Stimulated activated CD4-positive, alpha-beta T cell treated with anti-CD3 and anti-CD28 coated beads, Interleukin-2, amount 100 ng/mL, for 24 hours (primary cell): ENCODE measurements around the gene KIF23.

Source experiments
- DNase-seq, 2 donors: peaks; one replicate each; pipeline ENCODE4 v3.0.0-alpha.2; 2020

The KIF23 gene

DNA sequence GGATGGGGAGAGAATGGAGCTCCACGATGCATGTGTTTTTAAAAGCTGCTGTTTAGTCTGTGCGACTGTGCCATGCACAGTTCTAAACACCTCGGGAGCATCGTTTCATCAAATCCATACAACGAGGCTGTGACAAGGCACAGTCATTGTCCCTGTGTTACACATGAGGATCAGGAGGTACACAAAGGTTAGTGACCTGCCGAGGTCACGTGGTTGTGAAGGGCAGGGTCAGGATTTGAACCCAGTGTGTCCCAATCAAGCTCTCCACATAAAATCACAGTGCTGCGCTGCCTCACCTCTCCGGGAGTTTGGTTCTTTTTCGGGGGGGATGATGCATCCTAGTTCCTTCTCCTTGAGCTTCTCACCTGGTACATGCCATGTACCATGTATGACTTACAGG is 18.7 kb upstream of the KIF23 start:
- no peak for DNase-seq

GRCh38 chr15:69395991-69396390 is 18.2 kb upstream of the KIF23 start:
- DNase-seq, result no peak

- DNase-seq, result no peak
These were observed 15.7 kb upstream of the KIF23 start for GRCh38 chr15:69398491-69398891.

GRCh38 chr15:69400850-69401249 is 13.3 kb upstream of the KIF23 start:
- peak in 1 of 2 donors; percentile 44 for DNase-seq

DNA sequence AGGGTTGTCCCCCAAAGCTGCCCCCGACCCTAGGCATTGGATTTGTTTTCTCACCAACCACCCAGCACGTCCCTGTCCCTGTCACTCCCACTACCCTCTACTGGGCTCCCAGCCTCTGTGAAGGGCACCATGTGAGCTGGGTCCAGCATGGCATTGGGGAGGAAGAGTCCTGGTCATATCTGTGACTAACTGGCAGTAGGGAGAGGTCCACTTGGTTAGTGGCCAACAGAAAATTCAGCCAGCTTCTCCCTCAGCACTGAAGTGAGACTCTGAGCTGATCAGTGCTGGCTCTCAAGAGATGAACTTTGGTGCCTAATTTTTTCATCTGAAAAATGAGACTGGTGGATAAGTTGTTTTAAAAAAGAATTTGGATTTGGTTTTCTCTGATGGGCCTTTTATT is 11.3 kb upstream of the KIF23 start:
- no peak for DNase-seq

- DNase-seq, result no peak
These were observed 10.6 kb upstream of the KIF23 start for GRCh38 chr15:69403594-69403993.

GRCh38 chr15:69405110-69405509 is 9.0 kb upstream of the KIF23 start:
- DNase-seq, result no peak

DNA sequence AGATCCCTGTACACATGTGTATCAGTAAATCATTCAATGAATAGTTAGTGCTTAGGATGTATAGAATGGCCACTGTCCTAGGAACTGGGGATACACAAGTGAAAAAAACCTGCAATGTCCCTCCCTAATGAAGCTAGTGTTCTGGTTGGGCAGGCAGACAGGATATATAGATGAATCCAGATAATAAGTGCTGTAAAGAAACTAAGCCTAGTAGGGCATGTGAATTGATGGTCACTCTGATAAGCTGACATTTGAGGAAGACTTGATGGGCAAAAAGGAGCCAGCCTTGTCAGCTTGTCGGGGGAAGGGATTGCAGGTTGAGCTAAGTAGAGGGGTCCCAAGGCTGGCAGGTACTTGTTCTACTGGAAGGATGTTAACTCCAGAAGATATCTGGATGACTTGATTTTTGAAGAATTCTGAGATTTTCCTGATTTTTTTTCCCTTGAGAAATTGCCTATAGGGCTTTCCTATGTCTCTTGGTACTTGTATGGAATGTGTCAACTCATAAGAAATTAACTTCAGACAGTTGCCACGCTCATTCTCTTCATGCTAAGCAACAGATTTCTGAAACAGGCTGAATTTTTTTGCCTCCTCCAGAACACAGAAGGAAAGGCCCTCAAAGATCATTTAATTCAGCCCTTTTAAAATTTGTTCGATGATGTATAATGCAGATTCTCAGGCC is 6.3 kb upstream of the KIF23 start:
- no peak for DNase-seq

GRCh38 chr15:69408841-69409240 is 5.3 kb upstream of the KIF23 start:
- DNase-seq, result no peak

- DNase-seq, result peak in 1 of 2 donors; percentile 48
These were observed 3.8 kb upstream of the KIF23 start for GRCh38 chr15:69410248-69410874.

DNA sequence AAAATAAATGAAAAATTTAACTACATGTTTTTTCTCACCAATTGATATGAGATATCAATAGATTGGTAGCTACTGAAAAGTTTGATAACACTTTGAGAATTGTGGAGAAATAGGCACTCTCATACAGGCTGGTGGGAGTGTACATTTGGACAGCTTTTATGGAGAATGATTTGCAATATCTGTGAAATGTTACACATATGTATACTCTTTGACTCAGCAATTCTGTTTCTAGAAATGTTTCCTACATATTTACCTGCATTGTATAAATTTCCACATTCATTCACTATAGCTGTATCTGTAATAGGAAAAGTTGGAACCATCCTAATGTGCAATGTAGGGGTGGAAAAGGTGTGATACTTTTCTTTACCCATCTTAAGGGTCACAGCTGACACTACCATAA is 1.9 kb upstream of the KIF23 start:
- DNase-seq, result no peak

GRCh38 chr15:69412701-69413100 is 1.4 kb upstream of the KIF23 start:
- DNase-seq, result no peak

- DNase-seq, result peak in 1 of 2 donors; percentile 33
These were observed 585 bp downstream of the KIF23 start for GRCh38 chr15:69414701-69415167.

- DNase-seq, result no peak
These were observed 1.2 kb downstream of the KIF23 start for GRCh38 chr15:69415381-69415780.

GRCh38 chr15:69417581-69417980 is 3.4 kb downstream of the KIF23 start:
- DNase-seq, result no peak

DNA sequence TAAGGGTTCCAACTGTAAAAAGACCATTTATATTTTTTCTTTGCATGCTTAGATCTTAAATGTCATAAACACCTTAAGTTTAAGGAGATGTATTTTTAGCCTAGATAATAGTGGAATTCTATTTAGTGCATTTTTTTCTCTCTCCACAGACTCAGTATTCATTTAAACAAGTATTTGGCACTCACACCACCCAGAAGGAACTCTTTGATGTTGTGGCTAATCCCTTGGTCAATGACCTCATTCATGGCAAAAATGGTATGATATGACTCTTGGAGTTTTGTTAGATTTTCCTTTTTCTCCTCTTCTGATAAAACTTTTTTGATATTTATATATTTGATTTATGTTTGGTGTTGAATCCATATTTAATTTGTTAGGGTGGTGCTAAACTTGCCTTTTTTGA is 7.3 kb downstream of the KIF23 start:
- DNase-seq, result no peak

DNA sequence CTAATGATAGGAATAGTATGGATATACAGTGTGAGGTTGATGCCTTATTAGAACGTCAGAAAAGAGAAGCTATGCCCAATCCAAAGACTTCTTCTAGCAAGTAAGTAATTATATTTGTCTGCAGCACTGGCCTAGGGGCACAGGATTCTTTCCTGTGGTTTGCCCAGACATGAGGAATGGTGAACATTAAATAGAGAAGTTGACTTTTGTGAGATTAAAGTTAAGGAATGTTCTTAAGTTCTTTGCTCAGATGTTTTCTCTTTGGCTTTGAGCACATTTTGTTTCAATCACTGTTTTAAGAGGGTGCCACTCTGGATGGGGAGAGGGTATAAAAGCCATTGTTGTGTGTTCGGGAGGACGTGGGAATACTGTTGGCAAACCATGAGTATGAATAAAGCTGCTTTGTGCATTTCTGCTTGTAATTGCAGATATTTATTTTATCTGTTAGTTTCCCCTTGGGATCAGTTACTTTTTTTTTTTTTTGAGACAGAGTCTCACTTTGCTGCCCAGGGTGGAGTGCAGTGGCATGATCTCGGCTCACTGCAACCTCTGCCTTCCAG is 8.3 kb downstream of the KIF23 start:
- no peak for DNase-seq

DNA sequence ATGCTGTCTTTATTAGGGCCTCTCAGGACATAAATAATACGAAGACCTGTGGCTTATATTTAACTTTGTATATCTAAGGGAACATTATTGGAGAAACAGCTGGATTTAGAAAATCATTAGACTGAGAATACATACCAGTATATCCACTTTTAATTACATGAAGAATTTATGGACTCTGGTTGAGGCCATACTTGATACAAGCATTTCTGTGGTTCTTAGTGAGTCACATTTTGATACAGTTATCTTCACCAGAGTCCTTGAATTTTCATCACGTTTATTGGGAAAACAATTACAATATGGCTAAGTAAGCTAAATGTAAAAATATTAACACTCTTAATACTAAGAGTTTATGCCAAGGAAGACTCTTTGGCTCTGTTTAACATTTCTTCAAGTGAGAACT is 9.9 kb downstream of the KIF23 start:
- DNase-seq, result no peak

DNA sequence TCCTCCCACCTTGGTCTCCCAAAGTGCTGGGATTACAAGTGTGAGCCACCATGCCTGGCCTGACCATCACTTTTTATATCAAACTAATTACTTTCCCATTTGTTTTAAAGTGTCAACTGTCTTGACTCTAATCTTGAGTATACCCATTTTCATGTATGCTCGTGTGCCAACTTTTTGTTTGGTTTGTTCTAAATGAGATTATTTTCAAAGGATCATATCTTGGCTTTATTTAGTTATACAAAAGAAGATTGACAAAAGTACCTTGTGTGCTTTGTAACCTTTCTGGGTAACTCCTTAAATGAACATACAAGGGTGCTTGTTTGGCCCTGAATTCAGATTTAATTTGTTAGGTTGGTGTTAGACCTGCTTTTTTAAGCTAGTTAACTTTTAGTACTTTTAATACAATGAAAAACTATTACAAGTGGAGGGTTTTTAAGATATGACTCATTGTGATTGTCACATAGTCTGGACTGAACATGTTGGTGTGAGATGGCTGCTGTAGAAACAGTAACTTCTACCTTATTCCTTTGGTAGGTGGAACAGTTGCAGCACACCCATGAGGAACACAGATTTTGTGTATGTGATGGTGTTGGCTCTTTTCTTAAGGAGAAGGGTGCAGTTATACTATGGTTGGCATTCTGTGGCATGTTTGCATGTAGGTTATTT is 10.7 kb downstream of the KIF23 start:
- no peak for DNase-seq

GRCh38 chr15:69433831-69434230 is 19.7 kb downstream of the KIF23 start:
- no peak for DNase-seq

DNA sequence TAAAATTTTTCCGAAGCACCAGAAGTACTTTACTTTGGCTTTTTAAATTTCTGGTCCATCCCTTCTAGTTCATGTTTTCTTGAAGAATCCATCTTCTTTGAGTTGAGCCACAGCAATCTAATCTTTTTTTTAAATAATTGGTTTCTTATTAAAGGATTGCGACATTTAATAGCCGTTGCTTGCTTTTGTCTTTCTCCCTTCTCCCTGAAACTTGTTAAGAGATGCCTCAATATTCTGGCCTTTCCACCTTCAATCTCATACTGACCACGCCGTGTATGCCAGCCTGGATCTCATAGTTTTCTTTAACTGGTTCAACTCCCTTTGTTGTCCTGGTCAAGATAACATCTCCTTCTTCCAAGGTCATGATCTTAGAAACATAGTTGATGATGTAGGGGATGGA is 20.1 kb downstream of the KIF23 start:
- DNase-seq, result no peak

DNA sequence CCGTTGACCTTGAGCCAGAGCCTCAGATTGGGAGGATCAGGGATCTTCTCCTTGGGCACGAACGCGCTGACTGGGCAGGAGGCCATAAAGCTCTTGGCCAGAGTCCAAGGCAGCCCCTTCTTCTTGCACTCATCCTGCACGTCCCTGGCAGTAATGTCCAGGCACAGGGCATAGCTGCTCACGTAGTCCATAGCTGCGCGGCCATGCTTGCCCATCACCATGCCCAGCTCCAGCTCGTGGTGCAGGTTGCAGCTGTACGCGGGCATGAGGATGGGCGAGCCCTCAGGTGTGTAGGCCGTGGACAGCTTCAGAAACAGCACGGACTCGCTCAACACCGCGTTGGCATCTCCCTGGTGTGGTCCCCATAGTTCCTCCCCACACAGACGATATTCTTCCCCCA is 20.5 kb downstream of the KIF23 start:
- DNase-seq, result no peak

DNA sequence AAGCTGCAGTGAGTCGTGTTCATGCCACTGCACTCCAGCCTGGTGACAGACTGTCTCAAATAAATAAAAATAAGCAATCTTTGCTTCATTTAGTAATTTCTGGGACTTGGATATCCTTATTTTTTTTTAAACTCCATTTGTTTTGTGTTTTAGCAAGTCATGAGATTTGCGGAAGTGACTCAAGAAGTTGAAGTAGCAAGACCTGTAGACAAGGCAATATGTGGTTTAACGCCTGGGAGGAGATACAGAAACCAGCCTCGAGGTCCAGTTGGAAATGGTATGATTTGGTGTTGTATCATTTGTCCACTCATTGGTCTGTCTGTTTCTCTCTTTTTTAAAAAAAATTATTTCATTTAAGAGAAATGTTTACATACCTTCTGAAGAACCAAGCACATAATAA is 21.8 kb downstream of the KIF23 start:
- no peak for DNase-seq

DNA sequence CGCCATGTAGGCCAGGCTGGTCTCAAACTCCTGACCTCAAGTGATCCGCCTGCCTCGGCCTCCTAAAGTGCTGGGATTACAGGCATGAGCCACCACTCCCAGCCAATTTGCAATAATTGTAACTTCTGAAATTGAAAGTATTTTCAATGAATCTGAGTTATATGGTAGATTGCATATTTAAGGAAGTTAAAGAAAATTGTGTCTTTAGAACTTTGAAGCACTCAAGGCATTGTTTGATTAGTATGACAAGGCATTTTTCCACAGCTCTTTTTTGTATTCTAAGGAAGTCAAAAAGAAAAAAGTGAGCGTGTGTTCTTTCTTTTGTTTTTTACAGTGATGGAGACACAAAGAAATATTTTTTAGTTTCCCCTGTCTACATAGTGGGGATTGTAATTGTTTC is 22.8 kb downstream of the KIF23 start:
- no peak for DNase-seq
